Caco-2 (cell line): Measurements from ENCODE around the gene SLBP. TPM values are rescaled to one million over a fixed set of nuclear protein-coding genes. Genes with fewer than 3 reads are reported as not detected.

ENCODE experiments used
- BruUV-seq: library from RNA; stranded (reverse); fragments of 400-500 nt; replicated peaks from 2 replicates; lab custom pipeline; 2021; lab: Mats Ljungman, UMichigan
- CTCF ChIA-PET: fragments of 300-600 bp; sonication (Branson Sonifier 250); formaldehyde crosslinking; loops from one replicate; lab custom pipeline; 2022; ENCODE audit warnings: antibody characterized with exemption; lab: Charles Lee
- POLR2A ChIA-PET: fragments of 300-600 bp; sonication (Branson Sonifier 250); formaldehyde crosslinking; loops from one replicate; lab custom pipeline; 2022; ENCODE audit warnings: antibody characterized with exemption; lab: Charles Lee
- DNase-seq, 2 experiments: peaks; one replicate each; pipeline versions ENCODE4 v3.0.0 to v3.0.0-alpha.2; 2020 to 2022
- H3K27me3 ChIP-seq: replicated peaks from 2 replicates; pipeline ENCODE4 v1.6.0; 2011; ENCODE audit warnings: low read length; ENCODE audit not compliant: control insufficient read depth, insufficient read depth
- H3K36me3 ChIP-seq: 2 replicates; pipeline ENCODE4 v1.5.1; 2011; ENCODE audit warnings: low read length; ENCODE audit not compliant: control insufficient read depth, insufficient read depth
- H3K4me1 ChIP-seq: fragments of 250-450 bp; sonication (Bioruptor Pico); 2 replicates; pipeline ENCODE4 v1.5.1; 2020; ENCODE audit warnings: mild to moderate bottlenecking
- H3K4me3 ChIP-seq: 2 replicates; pipeline ENCODE4 v1.5.1; 2011; ENCODE audit warnings: low read depth, mild to moderate bottlenecking, control low read depth, low read length
- H3K9me3 ChIP-seq: fragments of 250-450 bp; sonication (Bioruptor Pico); 2 replicates; pipeline ENCODE4 v1.5.1; 2020; ENCODE audit warnings: mild to moderate bottlenecking, moderate library complexity
- H3K27ac Mint-ChIP-seq: one replicate; pipeline ENCODE4 v1.8.0; 2022; ENCODE audit warnings: mixed read lengths; ENCODE audit not compliant: unreplicated experiment
- H3K27me3 Mint-ChIP-seq: one replicate; pipeline ENCODE4 v1.8.0; 2022; ENCODE audit warnings: mixed read lengths; ENCODE audit not compliant: insufficient read depth, unreplicated experiment
- H3K36me3 Mint-ChIP-seq: one replicate; pipeline ENCODE4 v1.8.0; 2022; ENCODE audit warnings: mild to moderate bottlenecking, mixed read lengths; ENCODE audit not compliant: insufficient read depth, unreplicated experiment
- H3K4me1 Mint-ChIP-seq: one replicate; pipeline ENCODE4 v1.8.0; 2022; ENCODE audit warnings: low read depth, mixed read lengths; ENCODE audit not compliant: unreplicated experiment
- H3K4me3 Mint-ChIP-seq: one replicate; pipeline ENCODE4 v1.8.0; 2022; ENCODE audit warnings: mild to moderate bottlenecking, moderate library complexity, mixed read lengths; ENCODE audit not compliant: unreplicated experiment
- H3K9me3 Mint-ChIP-seq: one replicate; pipeline ENCODE4 v1.8.0; 2022; ENCODE audit warnings: mixed read lengths; ENCODE audit not compliant: unreplicated experiment
- CTCF ChIP-seq, 2 experiments: fragments of 200-600 bp in 1 of 2; IDR thresholded peaks; 1 replicate in 1 of 2; 2 replicates in 1 of 2; pipeline versions ENCODE4 v1.5.1 to v1.8.0; 2011 to 2022; ENCODE audit warnings: antibody characterized with exemption in 1 of 2, control low read depth in 1 of 2, inconsistent platforms in 1 of 2, low read depth in 1 of 2, low read length in 1 of 2, mild to moderate bottlenecking in 1 of 2, moderate library complexity in 1 of 2; ENCODE audit not compliant: insufficient read depth in 1 of 2, severe bottlenecking in 1 of 2, unreplicated experiment in 1 of 2
- intact Hi-C: fragments of 100-400 bp; cut with micrococcal nuclease; formaldehyde crosslinking; loops from one replicate; pipeline ENCODE4 v1.10.0; 2022; ENCODE audit not compliant: unreplicated experiment
- total RNA-seq: library from RNA; stranded (reverse); gene quantifications from 2 replicates; pipeline ENCODE4 v1.2.3, GENCODE V29; 2022

The SLBP gene
- total RNA-seq, 1 experiment from 2014 or later, result 116 TPM

GRCh38 chr4:1751919-1752283 lies 39.8 kb upstream of the SLBP start:
- Histone ChIP-seq H3K4me1 (peaks cover 4% of the 10 kb centered on the region; the same call in 1 of the 2 replicates), H3K27me3 (no peaks in the 10 kb centered on the region), H3K36me3 (no peaks in the 10 kb centered on the region), H3K9me3 (no peaks in the 10 kb centered on the region), H3K4me3 (no peak overlapping the region)
- TF ChIP-seq CTCF (IDR thresholded peaks at IDR 0.05; ENCODE audit: insufficient read depth in 1 of 2, low read depth in 1 of 2, low read length in 1 of 2, severe bottlenecking in 1 of 2, unreplicated experiment in 1 of 2), result no peak
- ChIA-PET CTCF (interaction anchor here (0.7 to 1.1 kb wide), 2 partner anchors 14 to 58 kb away, joined by 3 to 4 read pairs; no protein-coding TSS in a partner anchor), POLR2A (no interaction called here)
- no peaks in the 10 kb centered on the region for H3K9me3 Mint-ChIP-seq
- no peak for DNase-seq
- intact Hi-C loops, result no loop called here
- no peak overlapping the region for H3K4me3 Mint-ChIP-seq
- no peaks in the 10 kb centered on the region for H3K4me1 Mint-ChIP-seq
- no TSS peak for BruUV-seq
- no peaks in the 10 kb centered on the region for H3K27me3 Mint-ChIP-seq
- H3K36me3 Mint-ChIP-seq, result no peaks in the 10 kb centered on the region
- H3K27ac Mint-ChIP-seq, result no peak overlapping the region

GRCh38 chr4:1751155-1751918 lies 39.2 kb upstream of the SLBP start:
- H3K27ac Mint-ChIP-seq, result no peak overlapping the region
- intact Hi-C loops, result no loop called here
- no peaks in the 10 kb centered on the region for H3K4me1 Mint-ChIP-seq
- H3K27me3 Mint-ChIP-seq, result no peaks in the 10 kb centered on the region
- H3K36me3 Mint-ChIP-seq, result no peaks in the 10 kb centered on the region
- POLR2A ChIA-PET, result interaction anchor here (0.5 kb wide), 1 partner anchor 464 kb away, joined by 7 read pairs; no protein-coding TSS in a partner anchor
- Histone ChIP-seq H3K4me1 (peaks cover 4% of the 10 kb centered on the region; the same call in 1 of the 2 replicates), H3K4me3 (no peak overlapping the region), H3K9me3 (no peaks in the 10 kb centered on the region), H3K27me3 (no peaks in the 10 kb centered on the region), H3K36me3 (no peaks in the 10 kb centered on the region)
- no peak for DNase-seq
- no peak for TF ChIP-seq CTCF (IDR thresholded peaks at IDR 0.05; ENCODE audit: insufficient read depth in 1 of 2, low read depth in 1 of 2, low read length in 1 of 2, severe bottlenecking in 1 of 2, unreplicated experiment in 1 of 2)
- no TSS peak for BruUV-seq
- H3K4me3 Mint-ChIP-seq, result no peak overlapping the region
- CTCF ChIA-PET, result interaction anchor here (0.6 to 1.1 kb wide), 3 partner anchors 15 to 59 kb away, joined by 3 to 4 read pairs (median 3); no protein-coding TSS in a partner anchor
- no peaks in the 10 kb centered on the region for H3K9me3 Mint-ChIP-seq

GRCh38 chr4:1750381-1751154 lies 38.4 kb upstream of the SLBP start:
- H3K4me3 Mint-ChIP-seq, result no peak overlapping the region
- H3K9me3 ChIP-seq, result no peaks in the 10 kb centered on the region
- H3K36me3 ChIP-seq, result no peaks in the 10 kb centered on the region
- no peaks in the 10 kb centered on the region for H3K27me3 Mint-ChIP-seq
- intact Hi-C loops, result no loop called here
- CTCF ChIA-PET, result interaction anchor here (0.6 kb wide), 1 partner anchor 41 kb away, joined by 3 read pairs; no protein-coding TSS in a partner anchor
- POLR2A ChIA-PET, result no interaction called here
- no peak for TF ChIP-seq CTCF (IDR thresholded peaks at IDR 0.05; ENCODE audit: insufficient read depth in 1 of 2, low read depth in 1 of 2, low read length in 1 of 2, severe bottlenecking in 1 of 2, unreplicated experiment in 1 of 2)
- H3K27ac Mint-ChIP-seq, result no peak overlapping the region
- BruUV-seq, result no TSS peak
- no peaks in the 10 kb centered on the region for H3K4me1 Mint-ChIP-seq
- H3K4me1 ChIP-seq, result peaks cover 4% of the 10 kb centered on the region; the same call in 1 of the 2 replicates
- no peaks in the 10 kb centered on the region for H3K27me3 ChIP-seq
- peaks cover 1% of the 10 kb centered on the region for H3K36me3 Mint-ChIP-seq
- H3K4me3 ChIP-seq, result no peak overlapping the region
- DNase-seq, result no peak
- no peaks in the 10 kb centered on the region for H3K9me3 Mint-ChIP-seq
